Endothelial cell of umbilical vein (primary cell): Measurements from ENCODE around the gene ARV1. TPM values are rescaled to one million over a fixed set of nuclear protein-coding genes. Genes with fewer than 3 reads are reported as not detected.

Experiments used
- BruUV-seq: library from RNA; stranded (reverse); fragments of 400-500 nt; replicated peaks from 2 replicates; lab custom pipeline; 2021; lab: Mats Ljungman, UMichigan
- CTCF ChIA-PET: fragments of 300-600, 350-600 bp; sonication (Branson Sonifier 250); formaldehyde crosslinking; loops from one replicate; lab custom pipeline; 2021; ENCODE audit warnings: antibody characterized with exemption, inconsistent platforms; lab: Charles Lee
- POLR2A ChIA-PET: fragments of 300-600, 350-600 bp; sonication (Branson Sonifier 250); formaldehyde crosslinking; loops from one replicate; lab custom pipeline; 2021; ENCODE audit warnings: antibody characterized with exemption, inconsistent platforms; lab: Charles Lee
- DNase-seq: peaks from one replicate; pipeline ENCODE4 v3.0.0-alpha.2; 2011; ENCODE audit warnings: low read depth, low spot score
- FAIRE-seq: peaks from 2 replicates; lab custom pipeline; 2011; peaks lifted over from hg19 to GRCh38; lab: Jason Lieb, UNC
- H2AFZ ChIP-seq: 2 replicates; pipeline ENCODE4 v1.6.0; 2012; ENCODE audit warnings: low read depth, low read length, control low read depth, inconsistent platforms
- H3K27ac ChIP-seq: 2 replicates; pipeline ENCODE4 v1.5.1; 2011; ENCODE audit warnings: low read depth, mild to moderate bottlenecking, control low read depth, low read length, moderate library complexity; ENCODE audit not compliant: insufficient read depth
- H3K27me3 ChIP-seq, 2 experiments: 2 replicates each; pipeline versions ENCODE4 v1.6.0 to v1.6.1; 2011; ENCODE audit warnings: low read length in 2 of 2, mixed read lengths in 1 of 2; ENCODE audit not compliant: control insufficient read depth in 2 of 2, insufficient read depth in 2 of 2
- H3K36me3 ChIP-seq, 2 experiments: 2 replicates in 1 of 2; 3 replicates in 1 of 2; pipeline ENCODE4 v1.5.1; 2011; ENCODE audit warnings: low read length in 2 of 2, mild to moderate bottlenecking in 1 of 2, moderate library complexity in 1 of 2; ENCODE audit not compliant: control insufficient read depth in 2 of 2, insufficient read depth in 2 of 2; ENCODE audit errors: extremely low read depth in 1 of 2
- H3K4me1 ChIP-seq: 3 replicates; pipeline ENCODE4 v1.5.1; 2011; ENCODE audit warnings: mild to moderate bottlenecking, low read length; ENCODE audit not compliant: control insufficient read depth, insufficient read depth; ENCODE audit errors: extremely low read depth
- H3K4me2 ChIP-seq: 2 replicates; pipeline ENCODE4 v1.6.1; 2011; ENCODE audit warnings: low read length, control low read depth, mixed read lengths; ENCODE audit not compliant: insufficient read depth
- H3K4me3 ChIP-seq, 3 experiments: fragments of 200-600 bp in 1 of 3; sonication (generic), shearing (Covaris generic) in 1 of 3; replicated peaks in 1 of 3; 2 replicates each; pipeline ENCODE4 v1.5.1; 2011 to 2016; ENCODE audit warnings: control low read depth in 3 of 3, low read length in 3 of 3, mild to moderate bottlenecking in 2 of 3, inconsistent platforms in 1 of 3, low read depth in 1 of 3, moderate library complexity in 1 of 3; ENCODE audit not compliant: insufficient read depth in 1 of 3
- H3K79me2 ChIP-seq: 2 replicates; pipeline ENCODE4 v1.6.0; 2012; ENCODE audit warnings: low read length, inconsistent platforms; ENCODE audit not compliant: control insufficient read depth, insufficient read depth
- H3K9ac ChIP-seq: replicated peaks from 2 replicates; pipeline ENCODE3; 2011; ENCODE audit warnings: low read length, control low read depth; ENCODE audit not compliant: insufficient read depth; ENCODE audit errors: extremely low read depth
- H3K9me1 ChIP-seq: replicated peaks from 3 replicates; pipeline ENCODE4 v1.6.0; 2011; ENCODE audit warnings: mild to moderate bottlenecking, low read length; ENCODE audit not compliant: control insufficient read depth, insufficient read depth; ENCODE audit errors: extremely low read depth
- H3K9me3 ChIP-seq: replicated peaks from 2 replicates; pipeline ENCODE4 v1.5.1; 2012; ENCODE audit warnings: low read length, inconsistent platforms; ENCODE audit not compliant: control insufficient read depth, insufficient read depth
- H4K20me1 ChIP-seq: replicated peaks from 2 replicates; pipeline ENCODE3; 2011; ENCODE audit warnings: mild to moderate bottlenecking, low read length; ENCODE audit not compliant: control insufficient read depth, insufficient read depth; ENCODE audit errors: extremely low read depth
- CTCF ChIP-seq, 2 donors: IDR thresholded peaks; 1 replicate in 1 of 2; 2 replicates in 1 of 2; pipeline ENCODE4 v1.5.1; 2011; ENCODE audit warnings: low read length in 2 of 2, mild to moderate bottlenecking in 2 of 2, moderate library complexity in 2 of 2, control low read depth in 1 of 2, inconsistent platforms in 1 of 2, low read depth in 1 of 2; ENCODE audit not compliant: insufficient read depth in 1 of 2; ENCODE audit errors: extremely low read depth in 1 of 2
- EZH2 ChIP-seq: IDR thresholded peaks from 2 replicates; pipeline ENCODE4 v1.6.1; 2012; ENCODE audit warnings: borderline replicate concordance, low read depth, mild to moderate bottlenecking, moderate library complexity, low read length, inconsistent platforms; ENCODE audit not compliant: severe bottlenecking
- FOS ChIP-seq: IDR thresholded peaks from 2 replicates; pipeline ENCODE4 v1.6.1; 2011; ENCODE audit warnings: mild to moderate bottlenecking, low read length, moderate library complexity, borderline replicate concordance; ENCODE audit not compliant: insufficient read depth
- GATA2 ChIP-seq: IDR thresholded peaks from 2 replicates; pipeline ENCODE4 v1.7.0; 2011; ENCODE audit warnings: low read depth, mild to moderate bottlenecking, moderate library complexity, mixed read lengths, low read length; ENCODE audit not compliant: insufficient read length, insufficient read depth
- JUN ChIP-seq: IDR thresholded peaks from 2 replicates; pipeline ENCODE4 v1.6.1; 2011; ENCODE audit warnings: borderline replicate concordance, low read depth; ENCODE audit not compliant: insufficient read length, insufficient read depth
- MAX ChIP-seq: IDR thresholded peaks from 2 replicates; pipeline ENCODE4 v1.6.1; 2011; ENCODE audit not compliant: insufficient read depth, insufficient read length
- MYC ChIP-seq: IDR thresholded peaks from one replicate; pipeline ENCODE4 v1.6.1; 2011; ENCODE audit warnings: mild to moderate bottlenecking, low read depth, low read length
- POLR2A ChIP-seq: IDR thresholded peaks from 2 replicates; pipeline ENCODE4 v1.6.1; 2012; ENCODE audit warnings: low read depth, mild to moderate bottlenecking, control low read depth, low read length
- POLR2AphosphoS5 ChIP-seq: IDR thresholded peaks from 2 replicates; pipeline ENCODE4 v1.6.1; 2012; ENCODE audit warnings: low read depth, mild to moderate bottlenecking, control low read depth, low read length, moderate library complexity; ENCODE audit not compliant: insufficient read depth
- dilution Hi-C: fragments of 300-500 bp; cut with MboI; formaldehyde crosslinking; loops from one replicate; pipeline ENCODE4 v1.15.0; 2019; ENCODE audit warnings: low sequenced_read_pairs; ENCODE audit not compliant: extremely low pct_ligation_motif_present
- intact Hi-C: fragments of 100-400 bp; cut with micrococcal nuclease; formaldehyde crosslinking; loops from one replicate; pipeline ENCODE4 v1.10.0; 2022
- polyA plus RNA-seq, 4 experiments: library from polyadenylated mRNA; depleted of rRNA in 3 of 4; stranded (reverse) in 3 of 4; unstranded in 1 of 4; fragments of >200 nt; gene quantifications; 2 replicates each; pipeline versions ENCODE4 v1.2.1 to v1.2.3, GENCODE V29; 2011 to 2012; ENCODE audit warnings: missing spikeins in 1 of 4
- total RNA-seq: library from RNA; stranded (reverse); gene quantifications from 2 replicates; pipeline ENCODE4 v1.2.3, GENCODE V29; 2021

ARV1 gene
- total and polyA plus RNA-seq, 2 donors (not counting 3 experiments of a cell fraction or from before 2014, with no cell fraction given) = 10.7 to 14.0 TPM

- CTCF ChIA-PET = interaction anchor here (3.0 kb wide), 1 partner anchor 55 kb away, joined by 9 read pairs; no protein-coding TSS in a partner anchor
- Histone ChIP-seq H3K4me2 (no peak overlapping the region), H3K9me1 (no peaks in the 10 kb centered on the region), H3K9me3 (no peaks in the 10 kb centered on the region), H3K9ac (no peak overlapping the region), H3K27ac (no peak overlapping the region), H2AFZ (no peak overlapping the region), H4K20me1 (no peaks in the 10 kb centered on the region), H3K27me3 (peaks cover 4 to 21% of the 10 kb centered on the region in 2 experiments), H3K36me3 (no peaks in the 10 kb centered on the region), H3K4me3 (no peak overlapping the region), H3K4me1 (peaks cover 16% of the 10 kb centered on the region), H3K79me2 (no peaks in the 10 kb centered on the region)
- intact Hi-C loops (loop anchor here (2.0 to 10.0 kb wide), 2 partner anchors 69 to 297 kb away; partner anchors contain the start of genes EXOC8 and SPRTN), dilution Hi-C loops (no loop called here)
- no peak for TF ChIP-seq CTCF (IDR thresholded peaks at IDR 0.05; ENCODE audit: extremely low read depth in 1 of 2, insufficient read depth in 1 of 2, low read depth in 1 of 2, low read length in 2 of 2)
- TF ChIP-seq JUN = no peak
- TF ChIP-seq FOS = no peak
- TF ChIP-seq MYC = no peak
- no peak for TF ChIP-seq GATA2
- no peak for TF ChIP-seq MAX
- no peak for TF ChIP-seq POLR2AphosphoS5
- TF ChIP-seq EZH2 = no peak
- no peak for TF ChIP-seq POLR2A
- DNase-seq = no peak
- POLR2A ChIA-PET = no interaction called here
- BruUV-seq = no TSS peak
- no peak for FAIRE-seq
Measured at GRCh38 chr1:231037585-231038517, 59.0 kb downstream of the ARV1 start.
